ENCODE results near the gene BAIAP2L2.

Gene BAIAP2L2

GRCh38 chr22:38097557-38098409 is 12.7 kb downstream of the BAIAP2L2 start:
- no peak for DNase-seq (ENCODE audit: low read depth in 1 of 2, low spot score in 1 of 2)
- TF ChIP-seq CTCF (IDR thresholded peaks at IDR 0.05; ENCODE audit: insufficient read depth, low read length) (no peak), POLR2AphosphoS5 (IDR thresholded peaks at IDR 0.05; ENCODE audit: low read depth) (no peak), REST (IDR thresholded peaks at IDR 0.05; ENCODE audit: insufficient replicate concordance, low read depth) (no peak), SPI1 (IDR thresholded peaks at IDR 0.05; ENCODE audit: borderline replicate concordance, low read depth) (no peak)
- no peak overlapping the region for H3K4me3 ChIP-seq (replicated peaks; ENCODE audit: insufficient read depth, low read length)

DNA sequence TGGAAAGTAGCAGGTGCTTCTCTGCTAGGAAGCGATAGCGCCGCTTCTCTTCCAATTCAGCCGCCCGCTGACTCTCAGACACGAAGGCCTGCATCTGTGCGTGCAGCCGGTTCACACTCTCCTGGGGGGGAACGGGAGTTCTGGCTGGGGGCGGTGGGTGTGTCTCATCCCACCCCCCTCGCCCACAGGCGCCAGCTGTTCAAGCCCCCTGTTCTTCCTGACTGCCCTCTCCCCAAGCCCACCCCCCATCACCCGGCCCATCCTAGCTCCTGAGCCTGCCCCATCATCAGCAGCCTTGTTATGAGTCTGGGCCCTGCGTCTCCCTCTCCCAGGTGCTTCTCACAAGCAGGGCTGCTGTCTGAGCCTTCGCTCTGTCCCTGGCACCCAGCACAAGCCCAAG is 13.4 kb downstream of the BAIAP2L2 start:
- Histone ChIP-seq H3K27me3 (ENCODE audit: insufficient read depth, poor library complexity, severe bottlenecking) (no peaks in the 10 kb centered on the region), H3K27ac (replicated peaks) (no peak overlapping the region), H3K4me3 (replicated peaks; ENCODE audit: insufficient read depth, low read length) (no peak overlapping the region)
- DNase-seq (ENCODE audit: low read depth in 1 of 2, low spot score in 1 of 2): no peak
- TF ChIP-seq CTCF (IDR thresholded peaks at IDR 0.05; ENCODE audit: insufficient read depth, low read length): no peak
- TF ChIP-seq POLR2AphosphoS5 (IDR thresholded peaks at IDR 0.05; ENCODE audit: low read depth): no peak
- no peak for TF ChIP-seq REST (IDR thresholded peaks at IDR 0.05; ENCODE audit: insufficient replicate concordance, low read depth)
- no peak for TF ChIP-seq SPI1 (IDR thresholded peaks at IDR 0.05; ENCODE audit: borderline replicate concordance, low read depth)
- TF ChIP-seq GABPA (IDR thresholded peaks at IDR 0.05; ENCODE audit: low read depth): no peak

More at GRCh38 chr22:38097557-38098409, 12.7 kb downstream of the BAIAP2L2 start:
- Histone ChIP-seq H3K27me3 (ENCODE audit: insufficient read depth, poor library complexity, severe bottlenecking) (no peaks in the 10 kb centered on the region), H3K27ac (replicated peaks) (no peak overlapping the region)

- Histone ChIP-seq H3K4me3 (replicated peaks; ENCODE audit: insufficient read depth, low read length) (no peak overlapping the region), H3K27me3 (ENCODE audit: insufficient read depth, poor library complexity, severe bottlenecking) (peaks cover 2% of the 10 kb centered on the region), H3K27ac (replicated peaks) (no peak overlapping the region)
- no peak for DNase-seq (ENCODE audit: low read depth in 1 of 2, low spot score in 1 of 2)
- TF ChIP-seq REST (IDR thresholded peaks at IDR 0.05; ENCODE audit: insufficient replicate concordance, low read depth) (no peak), SPI1 (IDR thresholded peaks at IDR 0.05; ENCODE audit: borderline replicate concordance, low read depth) (no peak), CTCF (IDR thresholded peaks at IDR 0.05; ENCODE audit: insufficient read depth, low read length) (no peak), GABPA (IDR thresholded peaks at IDR 0.05; ENCODE audit: low read depth) (no peak), POLR2AphosphoS5 (IDR thresholded peaks at IDR 0.05; ENCODE audit: low read depth) (no peak)
Measured at GRCh38 chr22:38089474-38089851, 21.0 kb downstream of the BAIAP2L2 start.

Measured in HL-60 (cell line).